Fibroblast of lung (primary cell): ENCODE data around the gene KRT85.

Experiments
- EZH2 ChIP-seq: IDR thresholded peaks from 2 replicates; pipeline ENCODE4 v1.5.1; 2012; ENCODE audit warnings: low read length, control low read depth, mild to moderate bottlenecking; ENCODE audit errors: missing control alignments
- TF ChIP-seq, protein P1 (sequence below), 2 donors: IDR thresholded peaks in 1 of 2; conservative IDR thresholded peaks in 1 of 2; 1 replicate in 1 of 2; 2 replicates in 1 of 2; pipeline ENCODE4 v1.5.1; 2011 to 2012; ENCODE audit warnings: low read length in 2 of 2, control low read depth in 1 of 2, inconsistent platforms in 1 of 2, low read depth in 1 of 2, mild to moderate bottlenecking in 1 of 2

DNA sequence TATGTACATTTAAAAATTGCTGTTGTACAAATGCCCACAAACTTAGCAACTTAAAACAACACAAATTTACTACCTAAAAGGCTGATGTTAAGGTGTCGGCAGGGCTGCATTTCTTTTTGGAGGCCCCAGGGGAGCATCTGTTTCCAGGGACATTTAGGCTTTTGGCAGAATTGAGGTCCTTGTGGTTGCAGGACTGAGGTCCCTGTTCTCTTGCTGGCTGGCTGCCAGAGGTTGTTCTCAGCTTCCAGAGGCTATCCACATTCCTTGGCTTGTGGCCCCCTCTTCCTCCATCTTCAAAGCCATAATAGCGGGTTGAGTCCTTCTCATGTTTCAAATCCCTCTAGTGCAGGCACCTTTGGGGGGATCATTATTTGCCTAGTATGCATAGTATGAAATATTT lies 23.7 kb downstream of the KRT85 start:
- TF ChIP-seq, protein P1, sequence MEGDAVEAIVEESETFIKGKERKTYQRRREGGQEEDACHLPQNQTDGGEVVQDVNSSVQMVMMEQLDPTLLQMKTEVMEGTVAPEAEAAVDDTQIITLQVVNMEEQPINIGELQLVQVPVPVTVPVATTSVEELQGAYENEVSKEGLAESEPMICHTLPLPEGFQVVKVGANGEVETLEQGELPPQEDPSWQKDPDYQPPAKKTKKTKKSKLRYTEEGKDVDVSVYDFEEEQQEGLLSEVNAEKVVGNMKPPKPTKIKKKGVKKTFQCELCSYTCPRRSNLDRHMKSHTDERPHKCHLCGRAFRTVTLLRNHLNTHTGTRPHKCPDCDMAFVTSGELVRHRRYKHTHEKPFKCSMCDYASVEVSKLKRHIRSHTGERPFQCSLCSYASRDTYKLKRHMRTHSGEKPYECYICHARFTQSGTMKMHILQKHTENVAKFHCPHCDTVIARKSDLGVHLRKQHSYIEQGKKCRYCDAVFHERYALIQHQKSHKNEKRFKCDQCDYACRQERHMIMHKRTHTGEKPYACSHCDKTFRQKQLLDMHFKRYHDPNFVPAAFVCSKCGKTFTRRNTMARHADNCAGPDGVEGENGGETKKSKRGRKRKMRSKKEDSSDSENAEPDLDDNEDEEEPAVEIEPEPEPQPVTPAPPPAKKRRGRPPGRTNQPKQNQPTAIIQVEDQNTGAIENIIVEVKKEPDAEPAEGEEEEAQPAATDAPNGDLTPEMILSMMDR (conservative IDR thresholded peaks at IDR 0.05 in 1 of 2, IDR thresholded peaks at IDR 0.05 in 1 of 2; ENCODE audit: low read depth in 1 of 2, low read length in 2 of 2), result no peak
- TF ChIP-seq EZH2, result no peak
